SK-N-MC (cell line): ENCODE measurements around the gene PLEKHA5.

Experiments
- DNase-seq: peaks from one replicate; pipeline ENCODE4 v3.0.0-alpha.2; 2011; ENCODE audit warnings: low read depth, low spot score
- H3K27ac ChIP-seq: fragments of 200-600 bp; sonication (generic); 2 replicates; pipeline ENCODE4 v1.5.1; 2016; ENCODE audit warnings: mixed run types
- H3K36me3 ChIP-seq: fragments of 200-600 bp; sonication (generic); 2 replicates; pipeline ENCODE4 v1.6.1; 2017; ENCODE audit warnings: antibody characterized with exemption, low read length, mixed read lengths; ENCODE audit not compliant: insufficient read depth
- H3K4me3 ChIP-seq: fragments of 200-600 bp; sonication (generic); 2 replicates; pipeline ENCODE4 v1.5.1; 2016
- H3K9ac ChIP-seq: fragments of 200-600 bp; sonication (generic); 2 replicates; pipeline ENCODE4 v1.8.0; 2017; ENCODE audit warnings: mixed run types, mixed read lengths; ENCODE audit not compliant: insufficient read length
- H3K9me3 ChIP-seq: fragments of 200-600 bp; sonication (generic); 2 replicates; pipeline ENCODE4 v1.6.1; 2017; ENCODE audit warnings: low read depth, mild to moderate bottlenecking, antibody characterized with exemption, low read length, moderate library complexity, mixed read lengths
- EZH2 ChIP-seq: fragments of 200-600 bp; sonication (generic); IDR thresholded peaks from one replicate; pipeline ENCODE4 v1.6.1; 2017; ENCODE audit warnings: antibody characterized with exemption
- FOXP2 ChIP-seq: optimal IDR thresholded peaks from 2 replicates; pipeline ENCODE3; 2011; ENCODE audit warnings: mild to moderate bottlenecking, moderate library complexity; ENCODE audit not compliant: insufficient read depth; ENCODE audit errors: extremely low read length, control extremely low read depth
- POLR2AphosphoS5 ChIP-seq: IDR thresholded peaks from 2 replicates; pipeline ENCODE4 v1.6.1; 2012; ENCODE audit warnings: mild to moderate bottlenecking, low read depth, low read length, borderline replicate concordance

Gene PLEKHA5

GRCh38 chr12:19208456-19208855 lies 78.9 kb downstream of the PLEKHA5 start:
- no peak for DNase-seq
- H3K9me3 ChIP-seq, result no peaks in the 10 kb centered on the region
- H3K4me3 ChIP-seq, result no peak overlapping the region
- TF ChIP-seq FOXP2 (no peak), POLR2AphosphoS5 (no peak), EZH2 (no peak)
- no peak overlapping the region for H3K9ac ChIP-seq
- H3K36me3 ChIP-seq, result no peaks in the 10 kb centered on the region
- no peak overlapping the region for H3K27ac ChIP-seq

GRCh38 chr12:19209661-19210060 lies 80.1 kb downstream of the PLEKHA5 start:
- Histone ChIP-seq H3K4me3 (no peak overlapping the region), H3K36me3 (no peaks in the 10 kb centered on the region), H3K9me3 (no peaks in the 10 kb centered on the region), H3K9ac (no peak overlapping the region), H3K27ac (no peak overlapping the region)
- DNase-seq, result no peak
- no peak for TF ChIP-seq POLR2AphosphoS5
- TF ChIP-seq FOXP2, result no peak
- TF ChIP-seq EZH2, result no peak

- Histone ChIP-seq H3K9me3 (no peaks in the 10 kb centered on the region), H3K9ac (no peak overlapping the region), H3K27ac (no peak overlapping the region), H3K4me3 (no peak overlapping the region), H3K36me3 (no peaks in the 10 kb centered on the region)
- DNase-seq, result no peak
- TF ChIP-seq EZH2, result no peak
- TF ChIP-seq POLR2AphosphoS5, result no peak
- no peak for TF ChIP-seq FOXP2
These were observed 82.3 kb downstream of the PLEKHA5 start for GRCh38 chr12:19211802-19212201.

- no peak for DNase-seq
- Histone ChIP-seq H3K9me3 (no peaks in the 10 kb centered on the region), H3K4me3 (no peak overlapping the region), H3K9ac (no peak overlapping the region), H3K36me3 (no peaks in the 10 kb centered on the region), H3K27ac (no peak overlapping the region)
- TF ChIP-seq POLR2AphosphoS5, result no peak
- TF ChIP-seq EZH2, result no peak
- no peak for TF ChIP-seq FOXP2
These were observed 82.7 kb downstream of the PLEKHA5 start for GRCh38 chr12:19212245-19212644.

- Histone ChIP-seq H3K36me3 (no peaks in the 10 kb centered on the region), H3K9ac (no peak overlapping the region), H3K4me3 (no peak overlapping the region), H3K9me3 (no peaks in the 10 kb centered on the region), H3K27ac (no peak overlapping the region)
- no peak for TF ChIP-seq POLR2AphosphoS5
- no peak for TF ChIP-seq EZH2
- no peak for TF ChIP-seq FOXP2
- DNase-seq, result no peak
These were observed 84.5 kb downstream of the PLEKHA5 start for GRCh38 chr12:19214020-19214419.

- H3K4me3 ChIP-seq, result no peak overlapping the region
- no peaks in the 10 kb centered on the region for H3K9me3 ChIP-seq
- no peaks in the 10 kb centered on the region for H3K36me3 ChIP-seq
- no peak overlapping the region for H3K9ac ChIP-seq
- no peak overlapping the region for H3K27ac ChIP-seq
- DNase-seq, result no peak
- TF ChIP-seq POLR2AphosphoS5 (no peak), EZH2 (no peak), FOXP2 (no peak)
These were observed 85.6 kb downstream of the PLEKHA5 start for GRCh38 chr12:19215115-19215514.

GRCh38 chr12:19217446-19217845 lies 87.9 kb downstream of the PLEKHA5 start:
- no peak overlapping the region for H3K4me3 ChIP-seq
- TF ChIP-seq FOXP2 (no peak), EZH2 (no peak), POLR2AphosphoS5 (no peak)
- no peak for DNase-seq
- H3K9me3 ChIP-seq, result no peaks in the 10 kb centered on the region
- no peak overlapping the region for H3K27ac ChIP-seq
- no peaks in the 10 kb centered on the region for H3K36me3 ChIP-seq
- H3K9ac ChIP-seq, result no peak overlapping the region

GRCh38 chr12:19220205-19220604 lies 90.7 kb downstream of the PLEKHA5 start:
- no peak for DNase-seq
- H3K9me3 ChIP-seq, result no peaks in the 10 kb centered on the region

GRCh38 chr12:19220852-19221466 lies 91.4 kb downstream of the PLEKHA5 start:
- TF ChIP-seq POLR2AphosphoS5, result no peak
- Histone ChIP-seq H3K9me3 (no peaks in the 10 kb centered on the region), H3K27ac (no peak overlapping the region), H3K36me3 (no peaks in the 10 kb centered on the region), H3K4me3 (no peak overlapping the region), H3K9ac (no peak overlapping the region)
- no peak for DNase-seq

More at GRCh38 chr12:19220205-19220604, 90.7 kb downstream of the PLEKHA5 start:
- Histone ChIP-seq H3K9ac (no peak overlapping the region), H3K4me3 (no peak overlapping the region), H3K27ac (no peak overlapping the region), H3K36me3 (no peaks in the 10 kb centered on the region)
- TF ChIP-seq FOXP2, result no peak
- no peak for TF ChIP-seq POLR2AphosphoS5
- TF ChIP-seq EZH2, result no peak
